CD4-positive, alpha-beta T cell treated with Interleukin-15 for 1 hour (primary cell): ENCODE data around the gene NDRG3.
"Not testable (repeated sequence)": the region's sequence is repeated elsewhere in the genome, so short reads cannot be mapped to it uniquely, and the experiment has no call there.

ENCODE experiments used
- DNase-seq: peaks from one replicate; pipeline ENCODE4 v3.0.0-alpha.2; 2020

NDRG3 gene

DNA sequence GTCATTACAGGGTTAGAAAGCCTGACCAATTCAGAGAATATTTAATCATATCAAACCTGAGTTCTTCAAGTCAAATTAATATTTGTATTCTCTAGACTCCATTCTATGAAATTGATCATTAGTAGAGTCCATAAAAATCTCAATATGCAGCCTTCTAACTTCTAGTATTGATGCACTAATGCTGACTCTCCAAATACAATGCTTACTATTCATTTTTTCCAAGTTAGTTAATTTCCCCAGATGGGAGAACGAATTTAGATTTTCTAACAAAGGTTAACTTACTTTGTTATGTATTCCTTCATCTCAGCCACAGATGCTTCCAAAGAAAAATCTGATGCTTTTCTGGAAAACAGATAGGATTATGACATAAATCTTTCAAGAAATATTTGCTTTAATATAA lies 12.4 kb upstream of the NDRG3 start:
- DNase-seq, result no peak

DNA sequence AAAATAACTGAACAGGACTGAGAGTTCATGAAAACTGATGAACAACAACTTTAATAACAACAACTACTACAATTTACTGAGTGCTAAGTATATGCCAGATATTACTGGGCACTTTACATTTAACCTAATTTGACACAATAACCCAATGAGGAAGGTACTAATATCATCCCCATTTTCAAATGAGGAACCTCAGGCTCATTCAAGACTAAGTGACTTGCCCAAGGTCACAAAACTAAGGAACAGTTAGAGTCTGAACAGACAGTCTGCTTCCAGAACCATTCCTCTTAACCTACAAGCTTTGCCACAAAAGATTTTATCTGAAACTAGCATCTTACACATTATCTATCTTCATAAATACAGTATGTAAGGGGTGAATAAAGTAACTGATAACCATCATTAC lies 10.6 kb upstream of the NDRG3 start:
- no peak for DNase-seq

DNA sequence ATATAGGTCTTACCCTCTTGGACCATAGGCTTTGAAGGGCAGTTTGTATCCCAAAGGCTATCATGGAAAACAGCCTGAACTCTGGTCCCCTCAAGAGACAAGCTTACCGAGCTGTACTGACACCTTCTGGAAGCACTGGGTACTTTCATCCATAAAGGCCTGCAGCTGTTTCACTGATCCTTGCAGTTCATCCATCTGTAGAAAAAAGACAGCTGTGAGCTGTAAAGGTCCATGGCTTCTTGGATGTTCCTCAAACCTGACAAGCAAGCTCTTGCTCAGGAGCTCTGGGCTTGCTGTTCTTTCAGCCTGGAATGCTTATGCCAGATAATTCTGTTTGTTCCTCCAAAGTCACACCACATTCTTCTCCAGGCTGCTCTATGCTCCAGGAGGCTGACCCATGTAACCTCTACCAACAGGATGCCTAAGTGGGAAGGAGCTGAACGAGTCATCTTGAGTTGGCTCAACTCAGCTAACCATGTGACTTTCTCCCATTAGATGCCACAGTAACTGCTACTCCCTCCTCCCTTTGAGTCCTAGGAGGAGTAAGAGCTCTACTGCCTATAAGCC lies 8.8 kb upstream of the NDRG3 start:
- DNase-seq, result peak; percentile 48

DNA sequence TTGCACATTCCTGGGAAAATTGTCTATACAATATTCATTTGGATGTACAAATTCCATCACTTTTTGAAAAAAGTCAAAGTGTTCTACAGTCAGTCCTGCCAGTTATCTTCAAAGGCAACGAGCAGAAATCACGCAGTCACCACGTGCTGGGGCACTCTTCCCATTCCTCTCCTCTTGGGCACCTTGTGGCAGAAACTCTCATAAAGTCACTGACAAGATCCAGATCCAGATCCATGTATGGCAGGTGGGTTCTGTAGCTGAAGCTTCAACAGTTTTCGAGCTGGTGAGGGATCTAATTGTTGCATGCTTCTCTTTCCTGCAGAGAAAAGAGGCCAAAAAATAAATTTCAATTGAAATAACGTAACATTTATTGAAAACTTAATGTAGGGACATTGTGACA lies 6.7 kb upstream of the NDRG3 start:
- DNase-seq, result no peak

DNA sequence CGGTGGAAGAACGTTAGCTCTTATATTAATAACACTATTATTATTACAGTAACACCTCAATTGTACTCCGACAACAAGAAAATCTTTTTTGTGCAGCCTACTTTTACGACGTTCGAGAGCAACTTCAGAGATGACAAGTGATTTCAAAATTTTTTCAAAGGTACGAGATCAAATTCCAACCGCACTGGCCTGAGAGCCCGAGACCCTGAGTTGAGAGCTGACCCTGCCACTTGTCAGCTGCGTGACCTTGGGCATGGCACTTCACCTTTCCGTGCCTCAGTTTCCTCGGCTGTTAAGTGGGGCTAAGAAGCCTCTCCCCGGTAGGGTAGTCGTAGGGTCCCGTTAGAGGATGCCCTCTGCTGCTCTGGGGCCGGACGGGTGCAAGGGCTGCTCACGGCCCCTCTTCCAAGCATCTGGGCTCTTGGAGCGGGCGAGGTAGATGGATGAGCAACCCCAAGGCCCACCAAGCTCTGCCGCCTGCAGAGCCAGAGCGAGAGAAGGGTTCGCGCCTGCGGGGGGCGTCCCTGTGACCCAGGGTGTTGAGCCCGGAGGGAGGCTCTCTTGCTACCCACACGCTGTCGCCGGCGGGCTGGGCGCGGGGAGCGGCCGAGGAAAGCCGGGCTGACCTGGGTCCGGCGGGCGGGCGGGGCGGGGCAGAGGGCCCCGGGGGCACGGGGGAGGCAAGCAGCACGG lies 510 bp downstream of the NDRG3 start:
- no peak for DNase-seq

DNA sequence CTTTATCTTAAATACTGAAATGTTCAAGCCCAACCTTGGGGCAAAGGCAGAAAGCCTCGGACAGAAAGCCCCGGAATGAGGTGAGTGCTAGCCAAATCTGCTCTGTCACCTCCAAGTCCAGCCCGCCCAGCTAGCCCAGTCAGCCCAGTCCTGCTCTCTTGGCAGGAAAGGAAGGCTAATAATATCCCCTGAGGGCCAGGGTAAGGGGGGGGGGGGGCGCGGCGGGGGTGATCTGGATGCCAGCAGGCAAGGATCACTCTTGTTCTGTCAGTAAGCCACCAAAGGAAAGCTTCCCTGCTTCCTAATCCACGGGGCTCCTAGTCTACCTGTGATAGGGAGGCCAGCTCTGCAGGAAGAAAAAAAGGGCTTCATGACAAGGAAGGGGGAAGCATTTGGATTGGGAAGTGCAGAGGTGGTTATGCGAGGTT lies 1.1 kb downstream of the NDRG3 start:
- DNase-seq, result no peak

DNA sequence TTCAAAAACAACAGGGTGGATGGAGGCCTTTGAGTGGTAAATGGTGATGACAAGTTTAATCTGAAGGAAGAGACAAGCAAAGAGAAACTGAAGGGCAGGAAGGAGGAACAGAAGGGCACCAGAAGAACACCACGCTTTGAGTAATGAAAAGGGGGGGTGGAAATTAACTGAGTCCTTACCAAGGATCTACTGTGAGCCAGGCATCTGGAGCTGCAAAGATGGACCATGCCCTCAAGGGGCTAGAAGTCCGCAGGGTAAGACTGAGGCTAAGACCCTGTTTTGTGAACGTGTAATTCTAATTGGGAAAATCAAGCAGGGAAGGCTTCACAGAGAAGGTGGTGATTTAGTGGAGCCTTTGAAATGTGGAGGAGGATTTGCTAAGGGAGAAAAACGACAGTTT lies 1.6 kb downstream of the NDRG3 start:
- DNase-seq, result no peak

DNA sequence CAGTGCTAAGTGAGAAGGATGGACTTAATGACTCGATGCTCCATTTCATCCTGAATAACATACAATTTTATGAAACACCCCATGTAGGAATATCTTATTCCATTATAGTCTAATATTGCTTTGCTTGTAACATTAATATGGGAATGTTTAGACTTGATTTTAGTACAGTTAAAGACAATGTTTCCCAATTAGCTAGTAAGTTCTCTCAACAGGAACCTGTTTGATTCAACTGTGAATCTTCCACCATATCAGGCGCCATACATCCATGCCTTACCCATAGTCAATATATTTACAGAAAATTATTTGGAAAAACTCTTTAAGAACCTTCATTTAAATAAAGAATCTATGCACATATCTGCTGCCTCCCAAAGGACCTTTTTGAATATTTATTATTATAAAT lies 3.3 kb downstream of the NDRG3 start:
- no peak for DNase-seq

DNA sequence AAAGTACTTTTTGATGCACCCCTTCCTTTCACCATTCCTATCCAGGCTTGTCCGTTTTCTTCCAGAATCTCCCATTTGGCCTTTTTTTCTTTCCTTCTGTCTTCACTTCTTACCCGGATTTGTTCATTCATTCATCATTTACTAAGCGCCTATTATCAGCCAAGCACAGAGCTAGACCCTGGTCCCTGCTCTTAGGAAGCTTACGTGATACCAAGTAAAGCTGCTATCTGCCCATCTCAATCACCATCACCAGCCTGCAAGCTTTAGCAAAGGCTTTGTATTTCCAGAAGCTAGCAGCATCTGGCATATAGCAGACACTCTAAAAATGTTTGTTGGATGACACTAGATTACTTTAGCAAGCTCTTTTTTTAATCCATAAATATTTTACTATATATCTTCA lies 4.8 kb downstream of the NDRG3 start:
- no peak for DNase-seq

DNA sequence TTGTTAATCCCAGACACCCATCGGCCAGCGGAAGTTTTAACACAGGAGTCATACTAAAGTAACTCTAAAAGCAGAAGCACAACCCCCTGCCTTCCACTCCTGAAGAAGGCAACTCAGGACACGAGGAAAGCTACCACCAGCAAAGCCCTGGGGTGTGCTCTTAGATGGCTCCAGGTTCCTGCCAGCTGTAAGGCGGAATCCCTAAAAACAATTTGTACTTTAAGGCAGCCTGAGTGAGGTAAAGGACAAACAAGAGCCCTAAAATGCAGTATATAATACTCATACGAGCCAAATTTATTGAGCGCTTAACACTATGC lies 8.7 kb downstream of the NDRG3 start:
- no peak for DNase-seq

DNA sequence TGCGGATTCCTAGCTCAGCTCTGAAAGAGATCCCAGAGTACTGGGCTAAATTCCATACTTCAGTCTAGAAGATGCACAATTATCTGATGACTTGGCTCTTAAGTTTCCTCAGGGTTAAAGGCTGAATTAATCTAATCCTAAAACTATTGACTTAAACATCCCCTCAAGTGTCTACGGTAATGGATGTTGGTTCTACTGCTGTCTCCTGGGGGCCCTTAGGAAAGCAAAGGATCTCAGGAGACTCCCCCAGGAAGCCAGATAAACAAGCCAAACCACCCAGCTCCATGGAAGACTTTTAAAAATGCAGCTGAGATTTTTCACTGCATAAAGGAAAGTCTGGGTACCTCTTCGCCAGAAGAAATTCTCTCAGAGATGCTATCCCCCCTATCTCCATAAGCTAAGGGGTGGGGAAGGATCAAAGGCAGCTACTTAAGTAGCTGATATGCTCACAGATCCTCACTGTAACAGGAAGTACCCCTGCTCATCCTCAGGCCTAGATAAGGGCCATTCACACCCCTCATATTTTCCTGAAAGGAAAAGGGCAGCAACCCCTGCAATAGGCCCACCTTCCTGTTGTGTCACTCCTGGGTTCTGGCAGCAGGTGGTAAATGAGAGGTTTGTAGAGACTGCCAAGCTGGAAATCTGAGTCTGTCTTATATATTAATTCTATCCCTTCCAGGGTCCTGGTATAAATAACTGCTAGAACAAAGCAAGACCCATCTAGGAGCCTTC lies 9.3 kb downstream of the NDRG3 start:
- DNase-seq, result no peak

DNA sequence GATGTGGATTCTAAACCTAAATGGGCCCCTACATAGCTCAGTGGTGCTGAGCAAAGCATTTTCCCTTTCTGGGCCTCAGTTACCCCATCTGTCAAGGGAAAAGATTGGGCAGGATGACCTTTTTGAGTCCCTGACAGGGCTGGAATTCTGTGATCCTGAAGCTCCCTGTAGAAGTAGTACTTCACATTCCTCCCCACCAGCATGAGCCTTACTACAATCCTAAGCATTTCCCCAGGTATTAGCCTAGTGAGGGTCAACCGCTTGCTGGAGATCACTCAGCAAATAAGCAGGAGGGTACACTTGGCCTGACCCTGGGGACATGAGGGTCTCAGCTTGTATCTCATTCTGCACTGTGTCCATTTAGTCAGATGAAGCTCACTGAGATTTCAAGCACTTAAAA lies 13.4 kb downstream of the NDRG3 start:
- DNase-seq, result no peak

DNA sequence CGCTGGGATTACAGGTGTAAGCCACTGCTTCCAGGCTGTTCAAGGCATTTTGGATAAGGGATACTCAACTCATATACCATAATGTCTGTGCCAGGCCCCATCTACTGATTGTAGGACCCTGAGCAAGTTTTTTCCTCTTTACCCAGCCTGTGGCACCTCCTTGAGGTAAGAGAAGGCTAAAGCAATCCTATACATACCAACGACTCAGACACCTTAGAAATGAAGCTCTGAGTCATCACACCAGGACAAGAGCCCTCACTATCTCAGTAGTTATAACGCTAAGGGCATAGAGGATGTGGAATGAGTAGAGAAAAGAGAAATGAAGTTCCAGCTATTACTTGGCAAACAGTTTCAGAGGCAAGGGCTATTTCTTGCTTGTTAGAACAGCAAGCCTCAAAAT lies 16.9 kb downstream of the NDRG3 start:
- DNase-seq, result no peak

DNA sequence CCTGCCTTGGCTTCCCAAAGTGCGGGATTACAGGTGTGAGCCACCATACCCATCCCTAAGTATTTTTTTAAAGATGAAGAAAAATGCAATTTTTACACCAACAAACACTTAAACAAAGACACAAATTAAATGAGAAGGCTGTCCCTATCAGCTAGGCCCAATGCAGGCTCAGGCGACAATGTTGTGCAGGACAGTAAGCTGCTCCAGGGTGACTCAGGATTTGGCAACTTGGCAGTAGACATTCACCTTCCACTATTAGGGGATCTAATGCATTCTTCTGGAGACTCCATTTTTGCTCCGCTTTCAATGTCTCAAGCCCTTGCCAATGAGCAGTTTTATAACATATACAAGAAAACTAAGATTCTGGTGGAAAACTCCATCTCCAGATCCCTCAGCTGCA lies 19.7 kb downstream of the NDRG3 start:
- DNase-seq, result no peak

DNA sequence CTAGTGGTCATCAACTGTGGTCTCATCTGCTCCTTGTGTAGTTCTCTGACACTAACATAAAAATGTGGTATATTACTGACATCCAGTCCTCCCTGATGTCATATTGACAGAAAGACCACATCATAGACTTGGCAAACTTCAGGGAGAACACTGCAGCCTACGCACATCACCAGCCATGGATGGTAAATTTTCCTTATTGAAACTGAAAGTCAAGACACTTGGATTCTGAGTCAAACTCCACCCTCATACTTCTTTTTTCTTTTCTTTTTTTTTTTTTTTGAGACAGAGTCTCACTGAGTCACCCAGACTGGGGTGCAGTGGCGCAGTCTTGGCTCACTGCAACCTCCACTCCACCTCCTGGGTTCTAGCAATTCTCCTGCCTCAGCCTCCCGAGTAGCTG lies 25.4 kb downstream of the NDRG3 start:
- no peak for DNase-seq

DNA sequence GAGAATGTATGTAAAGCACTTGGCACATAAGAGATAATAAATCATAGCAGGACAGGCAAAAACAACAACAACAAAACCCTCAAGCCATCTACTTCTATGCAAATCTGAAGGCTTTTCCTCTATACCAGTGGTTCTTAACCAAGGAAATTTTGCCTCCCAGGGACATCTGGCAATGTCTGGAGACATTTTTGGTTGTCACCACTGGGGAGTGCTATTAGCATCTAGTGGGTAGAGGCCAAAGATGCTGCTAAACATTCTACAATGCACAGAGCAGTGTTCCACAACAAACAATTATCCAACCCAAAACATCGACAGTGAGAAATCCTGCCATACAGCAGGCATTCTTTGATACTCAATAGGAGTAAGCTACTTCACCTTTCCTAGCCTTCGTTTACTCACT lies 28.2 kb downstream of the NDRG3 start:
- DNase-seq, result no peak

DNA sequence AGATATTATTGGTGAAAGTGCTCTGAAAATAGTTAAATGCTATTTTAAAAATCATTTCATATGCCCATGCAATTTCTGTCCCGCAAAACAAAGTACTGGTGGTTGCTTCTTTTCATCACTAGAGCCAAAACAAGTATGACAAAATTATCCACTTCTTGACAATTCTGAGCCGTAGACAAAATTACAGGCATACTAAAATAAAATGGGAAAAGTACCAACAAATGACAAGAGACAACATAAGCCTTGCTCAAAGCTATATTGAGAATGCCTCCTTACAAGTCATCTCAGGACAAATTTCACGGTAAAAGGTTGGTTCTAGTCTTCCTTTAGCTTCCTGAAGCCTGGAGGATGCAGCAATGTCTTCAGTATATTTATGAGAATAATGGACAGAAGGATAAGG lies 28.9 kb downstream of the NDRG3 start:
- DNase-seq, result no peak

DNA sequence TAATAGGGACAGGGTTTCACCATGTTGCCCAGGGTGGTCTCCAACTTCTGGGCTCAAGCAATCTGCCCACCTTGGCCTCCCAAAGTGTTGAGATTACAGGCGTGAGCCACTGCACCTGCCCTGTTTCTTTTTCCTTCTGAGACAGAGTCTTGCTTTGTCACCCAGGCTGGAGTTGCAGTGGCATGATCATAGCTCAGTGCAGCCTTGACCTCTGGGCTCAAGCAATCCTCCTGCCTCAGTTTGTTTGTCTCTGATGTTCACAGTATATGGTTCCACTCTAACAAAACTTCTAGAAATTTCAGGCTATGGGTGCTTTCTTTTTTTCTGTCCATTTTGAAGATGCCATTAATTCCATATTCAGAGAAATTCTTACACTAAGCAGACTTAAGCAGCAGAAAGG lies 33.1 kb downstream of the NDRG3 start:
- no peak for DNase-seq

DNA sequence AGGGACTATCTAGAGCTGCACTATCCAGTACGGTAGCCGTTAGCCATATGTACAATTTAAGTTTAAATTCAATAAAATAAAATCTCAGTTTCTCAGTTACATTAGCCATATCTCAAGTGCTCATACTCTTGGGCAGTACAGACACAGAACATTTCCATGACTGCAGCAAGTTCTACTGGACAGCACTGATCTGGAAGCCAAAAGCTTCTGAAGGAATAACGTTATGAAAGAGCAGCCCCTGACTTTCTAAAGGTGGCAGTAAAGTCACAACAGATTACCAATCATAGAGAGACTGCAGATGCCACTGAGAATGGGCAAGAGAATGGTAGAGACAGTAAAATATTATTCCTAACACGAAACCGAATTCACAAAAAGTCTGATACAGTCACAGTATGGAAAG lies 36.8 kb downstream of the NDRG3 start:
- no peak for DNase-seq

DNA sequence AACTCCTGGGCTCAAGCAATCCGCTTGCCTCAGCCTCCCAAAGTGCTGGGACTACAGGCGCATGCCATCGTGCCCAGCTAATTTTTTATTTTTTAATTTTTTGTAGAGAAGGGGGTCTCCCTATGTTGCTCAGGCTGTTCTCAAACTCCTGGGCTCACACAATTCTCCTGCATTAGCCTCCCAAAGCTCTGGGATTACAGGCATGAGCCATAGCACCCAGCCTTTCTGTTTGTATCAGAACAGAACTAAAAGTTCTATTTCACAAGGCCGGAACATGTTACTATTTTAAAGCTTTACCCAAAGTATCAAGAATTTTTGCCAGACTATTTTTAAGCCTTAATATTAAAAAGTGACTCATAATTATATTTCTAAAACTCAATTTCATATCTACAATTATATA lies 42.4 kb downstream of the NDRG3 start:
- DNase-seq, result no peak

DNA sequence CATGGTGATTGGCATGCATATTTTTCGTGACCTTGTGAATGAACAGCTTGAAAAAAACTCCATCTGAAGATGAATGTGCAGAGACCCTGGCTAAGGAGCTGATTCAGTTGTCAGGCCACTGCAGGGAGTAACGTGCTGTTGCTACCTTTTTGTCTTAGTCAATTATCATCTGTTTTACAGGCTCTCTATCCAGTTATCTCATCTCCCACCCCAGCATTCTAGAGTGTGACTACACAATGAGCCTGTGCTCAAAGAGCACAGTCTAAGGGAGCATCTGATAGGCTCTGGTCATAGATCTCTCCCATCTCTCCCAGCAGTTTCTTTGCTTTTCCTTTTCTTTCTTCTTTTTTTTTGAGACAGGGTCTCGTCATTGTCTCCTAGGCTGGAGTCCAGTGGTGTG lies 45.5 kb downstream of the NDRG3 start:
- no peak for DNase-seq

DNA sequence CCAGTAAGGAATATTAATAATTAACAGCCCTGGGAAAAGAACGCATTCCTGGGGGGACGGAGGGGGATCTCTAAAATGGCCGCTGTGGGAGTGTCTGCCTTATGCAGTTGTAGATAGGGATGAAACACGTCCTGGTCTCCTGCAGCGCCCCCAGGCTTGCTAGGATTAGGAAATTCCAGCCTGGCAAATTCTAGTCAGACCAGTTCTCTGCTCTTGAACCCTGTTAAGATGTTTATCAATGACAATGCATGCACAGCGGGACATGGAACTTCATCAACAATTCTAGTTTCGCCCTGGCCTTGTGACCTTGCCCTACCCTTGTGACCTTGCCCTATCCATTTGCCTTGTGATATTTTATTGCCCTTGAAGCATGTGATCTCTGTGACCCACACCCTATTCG lies 50.4 kb downstream of the NDRG3 start:
- not testable (repeated sequence) for DNase-seq

DNA sequence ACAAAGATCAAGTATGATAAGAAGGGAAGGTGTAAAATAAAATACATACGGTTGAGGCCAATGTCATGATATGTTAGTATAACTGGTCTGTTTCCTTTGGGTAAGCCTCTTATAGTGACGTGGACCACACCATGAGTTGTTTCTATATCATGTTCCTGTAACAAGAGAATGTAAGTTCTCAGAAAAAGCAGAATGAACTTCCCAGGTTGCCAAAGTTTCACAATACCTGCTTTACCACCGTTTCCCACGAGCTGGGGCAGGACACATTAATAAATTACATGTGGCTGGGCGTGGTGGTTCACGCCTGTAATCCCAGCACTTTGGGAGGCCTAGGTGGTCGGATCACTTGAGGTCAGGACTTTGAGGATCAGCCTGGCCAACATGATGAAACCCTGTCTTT lies 57.3 kb downstream of the NDRG3 start:
- no peak for DNase-seq

DNA sequence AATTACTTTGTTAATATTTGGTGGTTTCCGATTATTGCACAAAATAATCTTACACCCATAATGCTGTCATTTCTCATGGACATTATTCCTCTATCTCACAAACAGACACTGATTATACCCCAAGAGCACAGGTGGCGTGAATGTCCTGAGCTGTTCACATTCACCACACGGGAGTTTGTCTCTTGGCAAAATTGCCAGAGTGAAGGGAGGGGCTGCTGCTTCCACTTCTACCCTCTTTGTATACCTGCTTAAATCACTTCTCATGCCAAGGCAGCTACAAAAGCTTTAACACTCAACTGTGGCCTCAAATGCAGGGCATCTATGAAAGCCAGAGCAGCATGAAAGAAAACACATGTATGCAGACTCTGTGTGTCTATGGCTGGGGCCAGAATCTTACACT lies 58.0 kb downstream of the NDRG3 start:
- no peak for DNase-seq

DNA sequence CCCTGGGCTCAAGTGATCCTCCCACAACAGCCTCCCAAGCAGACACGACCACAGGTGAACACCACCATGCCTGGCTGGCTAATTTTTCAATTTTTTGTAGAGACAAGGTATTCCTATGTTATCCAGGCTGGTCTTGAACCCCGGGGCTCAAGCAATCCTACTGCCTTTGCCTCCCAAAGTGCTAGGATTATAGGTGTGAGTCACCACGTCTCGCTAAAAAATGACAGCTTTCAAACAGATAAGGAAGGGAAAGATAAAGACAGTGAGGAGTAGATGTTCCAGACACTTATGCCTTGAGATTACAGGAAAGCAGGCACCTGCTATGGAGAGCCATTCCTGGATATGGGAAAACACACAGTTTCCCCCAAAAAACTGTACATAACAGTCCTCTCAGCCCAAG lies 58.9 kb downstream of the NDRG3 start:
- no peak for DNase-seq
